GM19438 (cell line): Measurements from ENCODE around the gene MGAT5B.

ENCODE experiments used
- ATAC-seq: cut with Tn5 transposase; IDR thresholded peaks from one replicate; pipeline ENCODE4 v1.9.1; 2021; ENCODE audit warnings: low read depth; ENCODE audit not compliant: unreplicated experiment

The MGAT5B gene

GRCh38 chr17:76901542-76902197, 33.5 kb downstream of the MGAT5B start:
- ATAC-seq = no peak

- ATAC-seq = no peak
Measured at GRCh38 chr17:76902476-76902875, 34.3 kb downstream of the MGAT5B start.

DNA sequence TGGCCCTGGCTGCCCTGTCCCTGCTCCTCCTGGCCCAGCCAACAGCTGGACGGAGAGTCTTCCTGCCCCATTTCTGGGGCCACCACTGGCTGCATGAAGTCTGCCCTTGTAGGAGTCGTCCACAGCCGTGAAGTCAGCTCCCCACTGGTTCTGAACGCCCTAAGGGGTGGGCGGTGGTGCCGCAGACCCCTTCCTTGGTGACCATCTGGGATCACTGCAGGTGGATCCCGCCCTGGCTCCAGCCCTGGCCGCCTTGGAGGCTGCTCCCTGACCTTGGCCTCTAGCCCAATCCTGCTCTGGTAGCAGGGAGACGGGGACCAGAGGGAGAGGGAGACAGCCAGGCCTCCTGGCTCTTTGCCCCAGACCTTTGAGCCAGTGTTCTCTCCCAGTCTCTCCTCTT, 35.4 kb downstream of the MGAT5B start:
- no peak for ATAC-seq

GRCh38 chr17:76904116-76904515, 35.9 kb downstream of the MGAT5B start:
- no peak for ATAC-seq

DNA sequence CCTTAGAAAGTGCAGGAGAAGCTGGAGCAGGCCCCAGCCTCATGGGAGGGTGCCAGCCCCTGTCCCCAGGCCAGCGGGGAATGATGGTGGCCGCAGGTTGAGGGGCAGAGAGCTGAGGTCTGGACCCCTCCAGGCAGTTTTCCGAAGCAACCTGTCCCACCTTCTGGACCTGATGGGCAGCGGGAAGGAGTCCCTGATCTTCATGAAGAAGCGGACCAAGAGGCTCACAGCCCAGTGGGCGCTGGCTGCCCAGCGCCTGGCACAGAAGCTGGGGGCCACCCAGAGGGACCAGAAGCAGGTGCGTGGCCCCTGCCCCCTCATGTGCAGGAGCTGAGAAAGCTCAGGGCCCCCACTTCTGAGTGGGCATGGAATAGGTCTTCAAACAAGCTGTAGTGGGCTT, 36.8 kb downstream of the MGAT5B start:
- ATAC-seq = no peak

- ATAC-seq = no peak
Measured at GRCh38 chr17:76905836-76906235, 37.6 kb downstream of the MGAT5B start.

DNA sequence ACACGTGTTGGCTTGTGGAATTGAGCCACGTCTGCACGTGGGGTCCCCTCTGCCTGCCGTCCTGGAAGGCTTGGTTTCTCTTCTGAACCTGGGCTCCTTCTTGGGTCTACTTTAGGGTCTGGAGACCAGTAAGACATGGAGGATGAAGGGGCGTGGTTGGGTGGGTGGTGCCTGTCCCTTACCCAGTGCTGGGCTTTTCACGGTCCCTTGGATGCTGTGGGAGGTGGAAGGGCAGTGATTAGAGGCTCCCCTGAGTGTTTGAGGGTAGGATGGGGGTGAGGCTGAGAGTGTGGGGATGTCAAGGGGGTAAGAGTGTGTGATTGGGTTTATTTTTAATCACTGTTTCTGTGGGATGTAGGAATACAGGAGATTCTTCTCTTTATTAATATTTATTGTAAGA, 38.3 kb downstream of the MGAT5B start:
- ATAC-seq = no peak

GRCh38 chr17:76907352-76907751, 39.1 kb downstream of the MGAT5B start:
- ATAC-seq = no peak

- ATAC-seq = no peak
Measured at GRCh38 chr17:76909971-76910760, 42.0 kb downstream of the MGAT5B start.

DNA sequence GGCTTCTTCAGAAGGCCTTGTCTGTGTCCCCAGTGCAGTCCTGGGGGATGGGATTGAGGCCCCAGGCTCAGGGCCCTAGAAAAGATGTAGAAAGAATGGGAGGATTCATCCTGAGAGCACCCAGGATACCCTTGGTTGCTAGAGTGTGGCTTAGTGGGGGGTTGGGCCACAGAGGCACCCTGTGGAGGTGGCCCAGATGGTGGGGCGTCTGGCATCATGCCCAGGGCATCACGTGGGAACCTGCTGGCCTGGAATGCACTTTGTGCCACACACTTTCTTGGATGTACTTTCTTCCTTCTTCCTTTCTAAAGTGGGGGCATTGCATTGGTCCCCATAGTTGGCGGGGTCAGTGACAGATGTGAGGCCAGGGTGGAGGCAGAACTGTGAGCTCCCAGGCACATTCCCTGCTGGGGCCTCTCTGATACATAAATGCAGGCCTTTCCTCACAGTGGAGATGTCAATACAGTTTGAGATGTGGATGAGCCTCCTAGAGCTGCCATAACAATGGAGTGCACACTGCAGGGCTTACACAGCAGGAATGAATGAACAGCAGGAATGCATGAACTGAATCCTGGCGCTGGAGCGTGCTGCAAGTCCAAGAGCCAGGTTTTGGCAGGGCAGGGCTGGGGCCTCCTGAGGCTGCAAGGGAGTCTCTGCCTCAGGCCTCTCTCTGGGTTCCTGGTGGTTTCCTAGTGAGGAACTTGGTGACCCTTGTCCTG, 43.3 kb downstream of the MGAT5B start:
- ATAC-seq = no peak

DNA sequence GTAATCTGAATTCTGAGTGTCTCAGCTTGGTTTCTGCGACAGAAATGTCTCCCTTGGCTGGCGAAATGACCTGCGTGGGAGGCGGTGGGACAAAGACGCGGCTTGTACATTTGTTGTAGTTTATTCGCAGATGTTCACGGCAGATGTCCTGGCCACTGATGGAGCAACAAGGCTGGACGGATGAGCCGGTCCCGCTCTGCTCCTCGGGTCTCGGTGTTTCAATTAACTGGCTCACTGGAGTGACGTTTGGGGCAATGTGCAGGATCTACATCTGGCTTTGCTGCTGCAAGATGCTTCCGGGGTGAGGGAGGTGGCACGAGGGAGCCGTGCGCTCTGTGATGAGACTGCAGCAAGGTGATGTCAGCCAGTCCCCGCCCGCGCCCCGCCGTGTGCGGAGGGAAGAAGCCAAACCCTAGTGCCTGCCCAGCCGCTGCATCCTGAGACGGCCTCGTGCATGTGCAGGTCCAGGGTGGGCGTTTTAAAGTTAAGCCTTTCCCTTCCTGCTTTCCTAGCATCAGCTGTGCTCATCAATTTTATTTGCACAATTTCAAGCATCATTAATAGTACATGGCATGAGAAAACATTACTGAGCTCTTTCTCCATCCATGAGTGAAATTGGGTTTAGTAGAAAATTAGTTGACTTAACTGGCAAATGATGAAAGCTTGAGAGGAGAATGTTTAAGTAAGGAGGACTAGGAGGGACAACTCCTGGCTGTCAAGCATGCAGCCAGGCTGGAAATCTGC, 44.4 kb downstream of the MGAT5B start:
- no peak for ATAC-seq

DNA sequence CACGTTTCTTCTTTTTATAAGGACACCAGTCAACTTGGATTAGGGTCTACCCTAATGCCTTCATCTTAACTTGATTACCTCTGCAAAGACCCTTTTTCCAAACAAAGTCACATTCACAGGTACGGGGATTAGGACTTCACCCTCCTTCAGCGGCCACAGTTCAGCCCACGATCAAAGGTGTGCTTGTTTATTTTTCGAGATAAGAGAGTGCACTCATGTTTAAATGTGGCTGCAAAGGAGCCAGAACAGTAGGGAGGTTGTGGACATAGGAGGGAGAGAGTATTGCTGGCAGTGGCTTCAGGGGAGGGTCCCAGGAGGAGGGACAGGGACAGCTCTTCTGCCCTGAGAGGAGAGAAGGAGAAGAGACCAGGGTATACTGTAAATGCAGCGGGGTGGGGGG, 46.7 kb downstream of the MGAT5B start:
- no peak for ATAC-seq

DNA sequence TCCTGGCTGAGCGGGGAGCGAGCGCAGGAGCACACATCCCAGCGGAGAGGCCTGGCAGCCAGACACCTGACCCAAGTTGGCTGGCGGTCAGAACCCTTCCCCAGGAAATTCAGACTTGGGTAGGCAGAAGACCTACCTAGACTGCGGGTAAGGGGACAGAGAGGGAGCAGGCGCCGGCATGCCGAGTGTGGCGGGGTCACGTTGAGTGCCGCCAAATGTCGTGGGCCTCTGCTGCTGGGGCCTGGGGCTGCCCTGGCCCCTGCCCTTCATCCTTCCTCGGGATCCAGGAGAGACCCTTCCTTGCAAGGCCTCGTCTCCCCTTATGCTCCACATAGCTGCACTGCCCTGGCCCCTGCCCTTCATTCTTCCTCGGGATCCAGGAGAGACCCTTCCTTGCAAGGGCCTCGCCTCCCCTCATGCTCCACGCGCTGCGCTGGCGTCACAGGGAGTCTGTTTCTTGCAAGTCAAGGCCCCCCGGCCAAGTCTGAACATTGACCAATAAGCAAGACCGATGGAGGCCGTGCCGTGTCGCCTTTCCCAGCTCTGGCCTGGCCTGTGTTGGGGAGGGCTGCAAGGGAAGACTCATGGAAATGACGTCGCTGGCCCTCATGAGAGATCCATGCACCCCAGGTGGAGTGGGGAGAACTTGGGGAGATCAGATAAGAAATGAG, 47.8 kb downstream of the MGAT5B start:
- no peak for ATAC-seq

- no peak for ATAC-seq
Measured at GRCh38 chr17:76917829-76918228, 49.6 kb downstream of the MGAT5B start.

DNA sequence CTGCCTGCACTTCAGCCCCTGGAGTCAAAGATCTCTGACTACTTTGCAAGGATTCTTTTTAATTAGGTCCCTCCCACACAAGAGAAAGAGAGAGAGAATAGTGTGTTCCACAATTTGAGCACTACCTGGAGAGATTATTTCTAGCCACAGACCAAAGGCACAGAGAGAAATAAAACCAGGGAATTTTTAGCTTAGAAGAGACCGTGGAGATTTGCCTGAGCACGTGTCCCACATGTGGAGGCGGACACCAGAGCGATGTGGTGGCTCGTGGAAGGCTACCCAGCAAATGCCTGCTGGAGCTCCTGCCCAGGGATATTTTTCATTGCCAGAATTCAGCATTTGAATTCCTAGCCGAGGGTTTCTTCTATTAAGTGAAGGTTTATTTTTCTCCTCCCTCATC, 50.6 kb downstream of the MGAT5B start:
- ATAC-seq = no peak

DNA sequence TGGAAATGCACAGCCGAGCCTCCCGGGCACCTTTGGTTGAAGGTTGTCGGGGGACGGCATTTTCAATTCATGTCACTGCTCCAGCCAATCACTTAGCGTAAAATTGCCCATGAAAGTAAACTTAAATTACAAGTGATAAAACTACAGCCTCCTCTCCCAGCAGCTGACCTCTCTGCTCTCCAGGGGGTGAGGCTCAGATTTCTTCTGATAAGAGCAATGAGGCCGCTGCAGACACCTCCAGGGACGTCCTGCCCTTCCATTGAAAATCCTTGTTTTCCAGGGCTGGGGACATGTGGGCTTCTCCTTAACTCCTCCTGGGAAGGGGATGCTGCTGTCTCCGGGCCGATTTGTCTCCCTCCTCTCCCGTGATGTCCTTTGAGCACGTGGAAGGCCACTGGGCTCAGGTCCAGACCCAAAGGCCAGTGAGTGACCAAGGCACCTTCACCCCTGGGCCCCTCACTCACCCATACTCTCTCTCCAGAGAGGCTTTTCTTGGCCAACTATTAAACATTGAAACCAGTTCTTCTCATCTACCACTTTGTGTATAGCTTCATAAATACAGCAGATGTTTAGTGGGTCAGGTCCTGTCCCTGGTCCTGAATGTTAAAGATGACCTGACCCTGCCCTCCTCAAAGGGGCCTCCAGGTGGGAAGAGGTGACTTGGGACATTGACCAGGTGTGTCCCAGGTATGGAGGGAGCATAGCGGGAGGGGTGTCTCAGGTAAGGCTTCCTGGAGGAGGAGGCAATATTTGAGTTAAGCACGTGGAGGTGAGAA, 52.3 kb downstream of the MGAT5B start:
- no peak for ATAC-seq

DNA sequence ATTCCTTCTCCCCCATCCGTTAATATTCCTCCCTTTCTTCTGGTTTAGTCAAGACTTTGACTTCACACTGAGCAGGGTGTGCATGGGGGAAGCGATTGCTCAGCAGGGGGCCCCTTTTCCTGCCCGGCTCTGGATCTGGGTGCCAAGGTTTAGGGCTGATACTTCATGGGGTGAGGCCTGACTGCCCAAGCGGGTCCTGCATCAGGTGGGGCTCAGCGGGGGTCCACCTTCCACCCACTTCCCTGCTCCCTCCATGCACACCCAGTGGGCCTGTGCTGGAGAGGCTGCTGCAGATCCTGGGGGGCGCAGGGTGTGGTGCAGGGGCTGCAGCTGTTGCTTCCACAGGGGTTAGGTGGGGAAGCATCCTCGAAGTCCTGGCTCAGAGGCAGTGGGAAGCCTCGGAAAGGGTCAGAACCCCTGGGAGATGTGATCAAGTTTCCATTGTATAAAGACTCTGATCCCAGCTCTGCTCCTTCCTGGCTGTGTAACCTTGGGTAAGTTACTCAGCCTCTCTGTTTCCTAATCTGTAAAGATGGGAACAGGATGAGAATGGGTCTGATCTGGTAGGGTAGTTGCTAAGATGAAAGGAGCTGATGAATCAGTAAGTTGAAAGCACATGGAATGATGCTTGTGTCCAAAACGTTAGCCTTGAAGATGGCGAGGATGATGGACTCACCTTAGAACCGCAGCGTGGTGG, 53.3 kb downstream of the MGAT5B start:
- ATAC-seq = no peak

GRCh38 chr17:76922084-76922483, 53.9 kb downstream of the MGAT5B start:
- ATAC-seq = no peak

GRCh38 chr17:76922967-76923366, 54.8 kb downstream of the MGAT5B start:
- no peak for ATAC-seq
